ENCODE measurements around the gene CMTM1. TPM values are rescaled to one million over a fixed set of nuclear protein-coding genes. Genes with fewer than 3 reads are reported as not detected.

The CMTM1 gene
- total and polyA plus RNA-seq, 9 donors = 4.2 to 9.7 (median 6.6) TPM

- H3K4me3 ChIP-seq (ENCODE audit: low read length) = peak within 1 kb of the TSS; percentile 73
- peaks cover 33% of the 10 kb centered on the region for H3K4me1 ChIP-seq (ENCODE audit: control insufficient read depth, insufficient read depth, low read length)
- 3% methylated on average over 77 of the region's 80 CpGs for WGBS (ENCODE audit: insufficient coverage)
- H3K36me3 ChIP-seq (ENCODE audit: control insufficient read depth, insufficient read depth, low read length) = peaks cover 19% of the 10 kb centered on the region
- no peaks in the 10 kb centered on the region for H3K27me3 ChIP-seq (ENCODE audit: control insufficient read depth, insufficient read depth, low read length)
- peak; percentile 92 for DNase-seq
- H3K27ac ChIP-seq (ENCODE audit: low read length) = peak within 1 kb of the TSS; percentile 97
- H3K9me3 ChIP-seq (replicated peaks; ENCODE audit: control insufficient read depth, low read depth, low read length) = no peaks in the 10 kb centered on the region
Measured at GRCh38 chr16:66549284-66550131, 16.7 kb upstream of the CMTM1 start, which contains the start of gene TK2. TK2 (minus strand) TSS chr16:66550122; CDS start chr16:66550061, 61 bp downstream.

- H3K9me3 ChIP-seq (replicated peaks; ENCODE audit: control insufficient read depth, low read depth, low read length) = no peaks in the 10 kb centered on the region
- peak; percentile 78 for DNase-seq
Measured at GRCh38 chr16:66551348-66551759, 14.9 kb upstream of the CMTM1 start.

GRCh38 chr16:66551788-66552285 lies 14.4 kb upstream of the CMTM1 start:
- H3K4me1 ChIP-seq (ENCODE audit: control insufficient read depth, insufficient read depth, low read length) = peaks cover 33% of the 10 kb centered on the region
- WGBS (ENCODE audit: insufficient coverage) = 38% methylated on average over 4 of the region's 8 CpGs
- H3K36me3 ChIP-seq (ENCODE audit: control insufficient read depth, insufficient read depth, low read length) = peaks cover 14% of the 10 kb centered on the region
- no peaks in the 10 kb centered on the region for H3K9me3 ChIP-seq (replicated peaks; ENCODE audit: control insufficient read depth, low read depth, low read length)
- H3K27ac ChIP-seq (ENCODE audit: low read length) = peak overlapping the region; percentile 97
- peak overlapping the region; percentile 68 for H3K4me3 ChIP-seq (ENCODE audit: low read length)
- H3K27me3 ChIP-seq (ENCODE audit: control insufficient read depth, insufficient read depth, low read length) = no peaks in the 10 kb centered on the region
- peak; percentile 32 for DNase-seq

More at GRCh38 chr16:66551348-66551759, 14.9 kb upstream of the CMTM1 start:
- 38% methylated on average over 5 of the region's 6 CpGs for WGBS (ENCODE audit: insufficient coverage)
- peaks cover 33% of the 10 kb centered on the region for H3K4me1 ChIP-seq (ENCODE audit: control insufficient read depth, insufficient read depth, low read length)
- no peaks in the 10 kb centered on the region for H3K27me3 ChIP-seq (ENCODE audit: control insufficient read depth, insufficient read depth, low read length)
- H3K27ac ChIP-seq (ENCODE audit: low read length) = peak overlapping the region; percentile 97
- H3K4me3 ChIP-seq (ENCODE audit: low read length) = no peak overlapping the region
- peaks cover 14% of the 10 kb centered on the region for H3K36me3 ChIP-seq (ENCODE audit: control insufficient read depth, insufficient read depth, low read length)

GRCh38 chr16:66552286-66553177 lies 13.7 kb upstream of the CMTM1 start, which contains the start of gene CKLF:
CKLF (plus strand) TSS chr16:66552576; CDS start chr16:66552716, 140 bp downstream.
- peak; percentile 95 for DNase-seq
- no peaks in the 10 kb centered on the region for H3K9me3 ChIP-seq (replicated peaks; ENCODE audit: control insufficient read depth, low read depth, low read length)
- WGBS (ENCODE audit: insufficient coverage) = 10% methylated on average over 59 of the region's 63 CpGs
- peak within 1 kb of the TSS; percentile 97 for H3K27ac ChIP-seq (ENCODE audit: low read length)
- H3K27me3 ChIP-seq (ENCODE audit: control insufficient read depth, insufficient read depth, low read length) = no peaks in the 10 kb centered on the region
- peaks cover 9% of the 10 kb centered on the region for H3K36me3 ChIP-seq (ENCODE audit: control insufficient read depth, insufficient read depth, low read length)
- H3K4me1 ChIP-seq (ENCODE audit: control insufficient read depth, insufficient read depth, low read length) = peaks cover 33% of the 10 kb centered on the region
- peak within 1 kb of the TSS; percentile 68 for H3K4me3 ChIP-seq (ENCODE audit: low read length)

- Histone ChIP-seq H3K4me1 (ENCODE audit: control insufficient read depth, insufficient read depth, low read length) (peaks cover 33% of the 10 kb centered on the region), H3K27ac (ENCODE audit: low read length) (peak overlapping the region; percentile 97), H3K36me3 (ENCODE audit: control insufficient read depth, insufficient read depth, low read length) (peaks cover 3% of the 10 kb centered on the region), H3K27me3 (ENCODE audit: control insufficient read depth, insufficient read depth, low read length) (no peaks in the 10 kb centered on the region), H3K9me3 (replicated peaks; ENCODE audit: control insufficient read depth, low read depth, low read length) (no peaks in the 10 kb centered on the region), H3K4me3 (ENCODE audit: low read length) (peak overlapping the region; percentile 68)
- peak; percentile 44 for DNase-seq
- WGBS (ENCODE audit: insufficient coverage) = 33% methylated on average over 6 of the region's 8 CpGs
Measured at GRCh38 chr16:66553223-66553622, 13.0 kb upstream of the CMTM1 start.

GRCh38 chr16:66554021-66554420 lies 12.2 kb upstream of the CMTM1 start:
- WGBS (ENCODE audit: insufficient coverage) = 100% methylated on average over 3 of the region's 3 CpGs
- no peak overlapping the region for H3K4me3 ChIP-seq (ENCODE audit: low read length)
- H3K4me1 ChIP-seq (ENCODE audit: control insufficient read depth, insufficient read depth, low read length) = peaks cover 31% of the 10 kb centered on the region
- H3K27me3 ChIP-seq (ENCODE audit: control insufficient read depth, insufficient read depth, low read length) = no peaks in the 10 kb centered on the region
- no peak for DNase-seq
- H3K9me3 ChIP-seq (replicated peaks; ENCODE audit: control insufficient read depth, low read depth, low read length) = no peaks in the 10 kb centered on the region
- no peak overlapping the region for H3K27ac ChIP-seq (ENCODE audit: low read length)
- peaks cover 10% of the 10 kb centered on the region for H3K36me3 ChIP-seq (ENCODE audit: control insufficient read depth, insufficient read depth, low read length)

- no peak overlapping the region for H3K4me3 ChIP-seq (ENCODE audit: low read length)
- no peak overlapping the region for H3K27ac ChIP-seq (ENCODE audit: low read length)
- 94% methylated on average over 5 of the region's 6 CpGs for WGBS (ENCODE audit: insufficient coverage)
- no peaks in the 10 kb centered on the region for H3K27me3 ChIP-seq (ENCODE audit: control insufficient read depth, insufficient read depth, low read length)
- peaks cover 27% of the 10 kb centered on the region for H3K4me1 ChIP-seq (ENCODE audit: control insufficient read depth, insufficient read depth, low read length)
- H3K9me3 ChIP-seq (replicated peaks; ENCODE audit: control insufficient read depth, low read depth, low read length) = no peaks in the 10 kb centered on the region
- no peak for DNase-seq
- H3K36me3 ChIP-seq (ENCODE audit: control insufficient read depth, insufficient read depth, low read length) = peaks cover 13% of the 10 kb centered on the region
Measured at GRCh38 chr16:66554495-66554894, 11.7 kb upstream of the CMTM1 start.

- Histone ChIP-seq H3K36me3 (ENCODE audit: control insufficient read depth, insufficient read depth, low read length) (peaks cover 31% of the 10 kb centered on the region), H3K27me3 (ENCODE audit: control insufficient read depth, insufficient read depth, low read length) (no peaks in the 10 kb centered on the region), H3K27ac (ENCODE audit: low read length) (no peak overlapping the region), H3K9me3 (replicated peaks; ENCODE audit: control insufficient read depth, low read depth, low read length) (no peaks in the 10 kb centered on the region), H3K4me1 (ENCODE audit: control insufficient read depth, insufficient read depth, low read length) (no peaks in the 10 kb centered on the region), H3K4me3 (ENCODE audit: low read length) (no peak overlapping the region)
- WGBS (ENCODE audit: insufficient coverage) = 71% methylated on average over 1 of the region's 1 CpG
- no peak for DNase-seq
Measured at GRCh38 chr16:66560107-66560506, 6.1 kb upstream of the CMTM1 start.

- Histone ChIP-seq H3K4me3 (ENCODE audit: low read length) (no peak overlapping the region), H3K36me3 (ENCODE audit: control insufficient read depth, insufficient read depth, low read length) (peaks cover 42% of the 10 kb centered on the region), H3K27ac (ENCODE audit: low read length) (no peak overlapping the region), H3K27me3 (ENCODE audit: control insufficient read depth, insufficient read depth, low read length) (no peaks in the 10 kb centered on the region), H3K4me1 (ENCODE audit: control insufficient read depth, insufficient read depth, low read length) (no peaks in the 10 kb centered on the region), H3K9me3 (replicated peaks; ENCODE audit: control insufficient read depth, low read depth, low read length) (no peaks in the 10 kb centered on the region)
- DNase-seq = no peak
- no CpG with 5 or more reads among the region's 3 CpGs for WGBS (ENCODE audit: insufficient coverage)
Measured at GRCh38 chr16:66561381-66562080, 4.7 kb upstream of the CMTM1 start.
